Osteoblast (primary cell): ENCODE measurements around the gene ARSK. TPM values are rescaled to one million over a fixed set of nuclear protein-coding genes. Genes with fewer than 3 reads are reported as not detected.
A peak's percentile ranks its signal among the peaks of the same experiment; 100 is the strongest.

ENCODE experiments used
- DNase-seq: peaks from one replicate; pipeline ENCODE4 v3.0.0; 2011; ENCODE audit warnings: low spot score, mixed read lengths; ENCODE audit not compliant: insufficient read length; ENCODE audit errors: missing footprints
- H2AFZ ChIP-seq: 2 replicates; pipeline ENCODE4 v1.6.0; 2011; ENCODE audit warnings: mild to moderate bottlenecking, low read length
- H3K27ac ChIP-seq: 2 replicates; pipeline ENCODE4 v1.5.1; 2011; ENCODE audit warnings: mild to moderate bottlenecking, low read depth, low read length, moderate library complexity
- H3K27me3 ChIP-seq: 2 replicates; pipeline ENCODE4 v1.6.0; 2012; ENCODE audit warnings: mild to moderate bottlenecking, control low read depth, inconsistent platforms, low read length, moderate library complexity; ENCODE audit not compliant: insufficient read depth
- H3K36me3 ChIP-seq: 2 replicates; pipeline ENCODE4 v1.5.1; 2011; ENCODE audit warnings: mild to moderate bottlenecking, low read length, control low read depth, moderate library complexity; ENCODE audit not compliant: insufficient read depth
- H3K4me1 ChIP-seq: 2 replicates; pipeline ENCODE4 v1.5.1; 2011; ENCODE audit warnings: mild to moderate bottlenecking, low read length, control low read depth, moderate library complexity; ENCODE audit not compliant: insufficient read depth
- H3K4me2 ChIP-seq: 2 replicates; pipeline ENCODE4 v1.6.0; 2011; ENCODE audit warnings: mild to moderate bottlenecking, low read length; ENCODE audit not compliant: insufficient read depth
- H3K4me3 ChIP-seq: fragments of 200-600 bp; sonication (generic); 3 replicates; pipeline ENCODE4 v1.5.1; 2012; ENCODE audit warnings: mild to moderate bottlenecking, low read length, inconsistent platforms; ENCODE audit not compliant: insufficient read depth
- H3K79me2 ChIP-seq: 2 replicates; pipeline ENCODE4 v1.6.0; 2012; ENCODE audit warnings: mild to moderate bottlenecking, low read length, control low read depth, inconsistent platforms; ENCODE audit not compliant: insufficient read depth
- H3K9me3 ChIP-seq: 2 replicates; pipeline ENCODE4 v1.5.1; 2011; ENCODE audit warnings: low read depth, low read length, control low read depth
- H4K20me1 ChIP-seq: 2 replicates; pipeline ENCODE4 v1.6.0; 2012; ENCODE audit warnings: mild to moderate bottlenecking, low read length, control low read depth; ENCODE audit not compliant: insufficient read depth
- CTCF ChIP-seq: IDR thresholded peaks from 2 replicates; pipeline ENCODE4 v1.5.1; 2011; ENCODE audit warnings: mild to moderate bottlenecking, low read depth, low read length, moderate library complexity; ENCODE audit errors: extremely low read depth
- total RNA-seq: library from RNA; depleted of rRNA; stranded (reverse); fragments of >200 nt; gene quantifications from 2 replicates; pipeline ENCODE4 v1.2.3, GENCODE V29; 2012

The ARSK gene
- total RNA-seq, 1 donor = 10.5 TPM

GRCh38 chr5:95564450-95564849 is 9.5 kb downstream of the ARSK start:
- Histone ChIP-seq H3K4me1 (peaks cover 6% of the 10 kb centered on the region), H3K79me2 (peaks cover 8% of the 10 kb centered on the region), H3K9me3 (no peaks in the 10 kb centered on the region), H3K4me2 (no peak overlapping the region), H3K27me3 (no peaks in the 10 kb centered on the region), H4K20me1 (no peaks in the 10 kb centered on the region), H3K4me3 (no peak overlapping the region), H3K27ac (no peak overlapping the region), H3K36me3 (peaks cover 6% of the 10 kb centered on the region), H2AFZ (no peak overlapping the region)
- no peak for TF ChIP-seq CTCF
- DNase-seq = no peak

- no peak overlapping the region for H2AFZ ChIP-seq
- H3K4me2 ChIP-seq = no peak overlapping the region
- DNase-seq = peak; percentile 80
- peaks cover 6% of the 10 kb centered on the region for H3K79me2 ChIP-seq
- no peaks in the 10 kb centered on the region for H3K9me3 ChIP-seq
- H3K4me1 ChIP-seq = peaks cover 6% of the 10 kb centered on the region
- H3K27me3 ChIP-seq = no peaks in the 10 kb centered on the region
- no peak overlapping the region for H3K27ac ChIP-seq
- no peaks in the 10 kb centered on the region for H4K20me1 ChIP-seq
- no peak overlapping the region for H3K4me3 ChIP-seq
- TF ChIP-seq CTCF = no peak
- H3K36me3 ChIP-seq = peaks cover 6% of the 10 kb centered on the region
These were observed 10.5 kb downstream of the ARSK start for GRCh38 chr5:95565280-95565920.

- H2AFZ ChIP-seq = no peak overlapping the region
- H3K36me3 ChIP-seq = peaks cover 6% of the 10 kb centered on the region
- no peaks in the 10 kb centered on the region for H3K27me3 ChIP-seq
- H3K27ac ChIP-seq = no peak overlapping the region
- peaks cover 5% of the 10 kb centered on the region for H3K4me1 ChIP-seq
- TF ChIP-seq CTCF = no peak
- no peak overlapping the region for H3K4me3 ChIP-seq
- no peaks in the 10 kb centered on the region for H3K9me3 ChIP-seq
- no peaks in the 10 kb centered on the region for H4K20me1 ChIP-seq
- DNase-seq = peak; percentile 34
- no peaks in the 10 kb centered on the region for H3K79me2 ChIP-seq
- no peak overlapping the region for H3K4me2 ChIP-seq
These were observed 17.1 kb downstream of the ARSK start for GRCh38 chr5:95572016-95572415.

- TF ChIP-seq CTCF = no peak
- H3K79me2 ChIP-seq = no peaks in the 10 kb centered on the region
- H3K4me3 ChIP-seq = no peak overlapping the region
- no peaks in the 10 kb centered on the region for H3K27me3 ChIP-seq
- no peak overlapping the region for H2AFZ ChIP-seq
- no peak for DNase-seq
- no peak overlapping the region for H3K27ac ChIP-seq
- H3K4me2 ChIP-seq = no peak overlapping the region
- no peaks in the 10 kb centered on the region for H3K4me1 ChIP-seq
- no peaks in the 10 kb centered on the region for H3K9me3 ChIP-seq
- no peaks in the 10 kb centered on the region for H4K20me1 ChIP-seq
- H3K36me3 ChIP-seq = no peaks in the 10 kb centered on the region
These were observed 26.7 kb downstream of the ARSK start for GRCh38 chr5:95581576-95581975.
